Keratinocyte (primary cell): ENCODE measurements around the gene FAM236B. TPM values are rescaled to one million over a fixed set of nuclear protein-coding genes. Genes with fewer than 3 reads are reported as not detected.
"Not testable (repeated sequence)": the region's sequence is repeated elsewhere in the genome, so short reads cannot be mapped to it uniquely, and the experiment has no call there.

Experiments used
- DNase-seq: peaks from one replicate; pipeline ENCODE4 v3.0.0-alpha.2; 2011; ENCODE audit warnings: low read depth, missing footprints, low spot score
- FAIRE-seq: peaks from 2 replicates; lab custom pipeline; 2011; peaks lifted over from hg19 to GRCh38; lab: Jason Lieb, UNC
- H2AFZ ChIP-seq: 2 replicates; pipeline ENCODE4 v1.6.0; 2012; ENCODE audit warnings: low read length, control low read depth, inconsistent platforms; ENCODE audit not compliant: control insufficient read depth
- H3K27ac ChIP-seq: 2 replicates; pipeline ENCODE4 v1.5.1; 2011; ENCODE audit warnings: low read length; ENCODE audit not compliant: control insufficient read depth, insufficient read depth
- H3K27me3 ChIP-seq: 3 replicates; pipeline ENCODE4 v1.6.0; 2011; ENCODE audit warnings: low read length; ENCODE audit not compliant: control insufficient read depth, insufficient read depth; ENCODE audit errors: extremely low read depth
- H3K36me3 ChIP-seq, 2 experiments: 2 replicates in 1 of 2; 3 replicates in 1 of 2; pipeline ENCODE4 v1.5.1; 2011; ENCODE audit warnings: low read length in 2 of 2, mild to moderate bottlenecking in 1 of 2; ENCODE audit not compliant: control insufficient read depth in 2 of 2, insufficient read depth in 2 of 2; ENCODE audit errors: extremely low read depth in 1 of 2
- H3K4me1 ChIP-seq: 3 replicates; pipeline ENCODE4 v1.5.1; 2011; ENCODE audit warnings: low read length; ENCODE audit not compliant: control insufficient read depth, insufficient read depth; ENCODE audit errors: extremely low read depth
- H3K4me2 ChIP-seq: 3 replicates; pipeline ENCODE4 v1.6.0; 2011; ENCODE audit warnings: low read depth, low read length; ENCODE audit not compliant: control insufficient read depth, insufficient read depth; ENCODE audit errors: extremely low read depth
- H3K4me3 ChIP-seq, 3 experiments: fragments of 200-600 bp in 1 of 3; sonication (generic) in 1 of 3; 2 replicates in 2 of 3; 3 replicates in 1 of 3; pipeline ENCODE4 v1.5.1; 2011 to 2016; ENCODE audit warnings: low read length in 3 of 3, mild to moderate bottlenecking in 3 of 3, control low read depth in 2 of 3, inconsistent platforms in 1 of 3, low read depth in 1 of 3, mixed read lengths in 1 of 3, mixed run types in 1 of 3, moderate library complexity in 1 of 3; ENCODE audit not compliant: control insufficient read depth in 2 of 3, insufficient read depth in 2 of 3; ENCODE audit errors: extremely low read depth in 1 of 3
- H3K79me2 ChIP-seq: 2 replicates; pipeline ENCODE4 v1.6.0; 2012; ENCODE audit warnings: low read length; ENCODE audit not compliant: control insufficient read depth, insufficient read depth
- H3K9ac ChIP-seq: 3 replicates; pipeline ENCODE4 v1.6.0; 2011; ENCODE audit warnings: low read length; ENCODE audit not compliant: control insufficient read depth, insufficient read depth; ENCODE audit errors: extremely low read depth
- H3K9me1 ChIP-seq: 3 replicates; pipeline ENCODE4 v1.6.0; 2011; ENCODE audit warnings: low read length; ENCODE audit not compliant: control insufficient read depth, insufficient read depth; ENCODE audit errors: extremely low read depth
- H3K9me3 ChIP-seq: 2 replicates; pipeline ENCODE4 v1.5.1; 2012; ENCODE audit warnings: low read depth, low read length; ENCODE audit not compliant: control insufficient read depth
- H4K20me1 ChIP-seq: 3 replicates; pipeline ENCODE4 v1.6.0; 2011; ENCODE audit warnings: low read length; ENCODE audit not compliant: control insufficient read depth, insufficient read depth; ENCODE audit errors: extremely low read depth
- dilution Hi-C: fragments of 300-500 bp; cut with MboI; formaldehyde crosslinking; loops from one replicate; pipeline ENCODE4 v1.7.0; 2020; ENCODE audit warnings: low sequenced_read_pairs; ENCODE audit not compliant: extremely low pct_ligation_motif_present
- polyA plus RNA-seq, 5 experiments: library from polyadenylated mRNA; depleted of rRNA in 3 of 5; stranded (reverse) in 3 of 5; stranded (forward) in 1 of 5; unstranded in 1 of 5; fragments of >200 nt; gene quantifications; 1 replicate in 1 of 5; 2 replicates in 3 of 5; 3 replicates in 1 of 5; pipeline versions ENCODE4 v1.2.1 to v1.2.3, GENCODE V29; 2011 to 2012; ENCODE audit warnings: missing spikeins in 2 of 5, low read depth in 1 of 5, low replicate concordance in 1 of 5

The FAM236B gene
- polyA plus RNA-seq, 1 donor (not counting 4 experiments of a cell fraction or from before 2014, with no cell fraction given), result not detected

DNA sequence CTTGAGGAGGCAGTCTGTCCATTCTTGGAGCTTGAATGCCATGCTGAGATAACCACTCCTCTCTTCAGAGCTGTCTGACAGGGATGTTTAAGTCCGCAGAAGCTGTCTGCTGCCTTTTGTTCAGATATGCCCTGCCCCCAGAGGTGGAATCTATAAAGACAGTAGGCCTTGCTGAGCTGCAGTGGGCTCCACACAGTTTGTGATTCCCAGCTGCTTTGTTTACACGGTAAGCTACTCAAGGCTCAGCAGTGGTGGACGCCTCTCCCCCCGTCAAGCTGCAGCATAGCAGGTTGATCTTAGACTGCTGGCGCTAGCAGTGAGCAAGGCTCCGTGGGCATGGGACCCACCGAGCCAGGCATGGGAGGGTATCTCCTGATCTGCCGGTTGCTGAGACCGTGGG is 22.0 kb downstream of the FAM236B start:
- H3K27ac ChIP-seq, H3K9me3 ChIP-seq, H3K9ac ChIP-seq, H3K4me2 ChIP-seq, DNase-seq, H4K20me1 ChIP-seq, FAIRE-seq, dilution Hi-C loops, H3K36me3 ChIP-seq, H3K4me3 ChIP-seq, H3K27me3 ChIP-seq, H3K9me1 ChIP-seq, H2AFZ ChIP-seq, H3K79me2 ChIP-seq, H3K4me1 ChIP-seq: not testable (repeated sequence)

GRCh38 chrX:72748545-72748944 is 33.9 kb downstream of the FAM236B start:
- H3K9ac ChIP-seq, result not testable (repeated sequence)

GRCh38 chrX:72745546-72745945 is 36.9 kb downstream of the FAM236B start:
- H3K27me3 ChIP-seq, H3K4me2 ChIP-seq, H3K27ac ChIP-seq, H3K9ac ChIP-seq, H3K36me3 ChIP-seq, FAIRE-seq, H3K4me1 ChIP-seq, H3K79me2 ChIP-seq, dilution Hi-C loops, DNase-seq, H2AFZ ChIP-seq, H3K9me3 ChIP-seq, H4K20me1 ChIP-seq, H3K4me3 ChIP-seq, H3K9me1 ChIP-seq: not testable (repeated sequence)

More at GRCh38 chrX:72748545-72748944, 33.9 kb downstream of the FAM236B start:
- H3K79me2 ChIP-seq, DNase-seq, H3K27ac ChIP-seq, H2AFZ ChIP-seq, H3K4me3 ChIP-seq, dilution Hi-C loops, H3K9me1 ChIP-seq, H3K9me3 ChIP-seq, H3K36me3 ChIP-seq, H3K27me3 ChIP-seq, H3K4me2 ChIP-seq, FAIRE-seq, H3K4me1 ChIP-seq, H4K20me1 ChIP-seq: not testable (repeated sequence)
